ENCODE results near the gene FASN. TPM values are rescaled to one million over a fixed set of nuclear protein-coding genes. Genes with fewer than 3 reads are reported as not detected.

FASN gene
- total and polyA plus RNA-seq, 2 of the 13 experiments (the other 11 are each of a cell fraction or from before 2014, with no cell fraction given): 51.7 to 101 TPM

GRCh38 chr17:82064433-82065192 is 33.4 kb downstream of the FASN start (continued):
- TF ChIP-seq, protein P1, sequence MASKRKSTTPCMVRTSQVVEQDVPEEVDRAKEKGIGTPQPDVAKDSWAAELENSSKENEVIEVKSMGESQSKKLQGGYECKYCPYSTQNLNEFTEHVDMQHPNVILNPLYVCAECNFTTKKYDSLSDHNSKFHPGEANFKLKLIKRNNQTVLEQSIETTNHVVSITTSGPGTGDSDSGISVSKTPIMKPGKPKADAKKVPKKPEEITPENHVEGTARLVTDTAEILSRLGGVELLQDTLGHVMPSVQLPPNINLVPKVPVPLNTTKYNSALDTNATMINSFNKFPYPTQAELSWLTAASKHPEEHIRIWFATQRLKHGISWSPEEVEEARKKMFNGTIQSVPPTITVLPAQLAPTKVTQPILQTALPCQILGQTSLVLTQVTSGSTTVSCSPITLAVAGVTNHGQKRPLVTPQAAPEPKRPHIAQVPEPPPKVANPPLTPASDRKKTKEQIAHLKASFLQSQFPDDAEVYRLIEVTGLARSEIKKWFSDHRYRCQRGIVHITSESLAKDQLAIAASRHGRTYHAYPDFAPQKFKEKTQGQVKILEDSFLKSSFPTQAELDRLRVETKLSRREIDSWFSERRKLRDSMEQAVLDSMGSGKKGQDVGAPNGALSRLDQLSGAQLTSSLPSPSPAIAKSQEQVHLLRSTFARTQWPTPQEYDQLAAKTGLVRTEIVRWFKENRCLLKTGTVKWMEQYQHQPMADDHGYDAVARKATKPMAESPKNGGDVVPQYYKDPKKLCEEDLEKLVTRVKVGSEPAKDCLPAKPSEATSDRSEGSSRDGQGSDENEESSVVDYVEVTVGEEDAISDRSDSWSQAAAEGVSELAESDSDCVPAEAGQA (IDR thresholded peaks at IDR 0.05; ENCODE audit: low read depth): no peak
- TF ChIP-seq, protein P1 (CRISPR knock-in tag; IDR thresholded peaks at IDR 0.05; ENCODE audit: borderline replicate concordance): no peak
- TF ChIP-seq ZNF350 (CRISPR knock-in tag; IDR thresholded peaks at IDR 0.05; ENCODE audit: borderline replicate concordance, low read depth): peak; percentile 16; the same call in 1 of the 2 replicates
- TF ChIP-seq PHF8 (CRISPR knock-in tag; IDR thresholded peaks at IDR 0.05): peak; percentile 79
- no peak for TF ChIP-seq MTA3 (CRISPR knock-in tag; IDR thresholded peaks at IDR 0.05)
- TF ChIP-seq ZNF510 (CRISPR knock-in tag; IDR thresholded peaks at IDR 0.05; ENCODE audit: low read depth): no peak
- TF ChIP-seq MEIS1 (CRISPR knock-in tag; IDR thresholded peaks at IDR 0.05; ENCODE audit: borderline replicate concordance): no peak
- peak; percentile 64; the same call in 1 of the 2 replicates for TF ChIP-seq TBX2 (CRISPR knock-in tag; IDR thresholded peaks at IDR 0.05; ENCODE audit: borderline replicate concordance)
- TF ChIP-seq EZH2 (conservative IDR thresholded peaks at IDR 0.05; ENCODE audit: low read depth, low read length): no peak
- TF ChIP-seq ZFX (CRISPR knock-in tag; IDR thresholded peaks at IDR 0.05; ENCODE audit: low read depth): peak; percentile 41; the same call in 1 of the 2 replicates
- TF ChIP-seq HNRNPL (IDR thresholded peaks at IDR 0.05; ENCODE audit: low read depth, low read length): peak; percentile 65; the same call in 1 of the 2 replicates
- TF ChIP-seq, protein P2, sequence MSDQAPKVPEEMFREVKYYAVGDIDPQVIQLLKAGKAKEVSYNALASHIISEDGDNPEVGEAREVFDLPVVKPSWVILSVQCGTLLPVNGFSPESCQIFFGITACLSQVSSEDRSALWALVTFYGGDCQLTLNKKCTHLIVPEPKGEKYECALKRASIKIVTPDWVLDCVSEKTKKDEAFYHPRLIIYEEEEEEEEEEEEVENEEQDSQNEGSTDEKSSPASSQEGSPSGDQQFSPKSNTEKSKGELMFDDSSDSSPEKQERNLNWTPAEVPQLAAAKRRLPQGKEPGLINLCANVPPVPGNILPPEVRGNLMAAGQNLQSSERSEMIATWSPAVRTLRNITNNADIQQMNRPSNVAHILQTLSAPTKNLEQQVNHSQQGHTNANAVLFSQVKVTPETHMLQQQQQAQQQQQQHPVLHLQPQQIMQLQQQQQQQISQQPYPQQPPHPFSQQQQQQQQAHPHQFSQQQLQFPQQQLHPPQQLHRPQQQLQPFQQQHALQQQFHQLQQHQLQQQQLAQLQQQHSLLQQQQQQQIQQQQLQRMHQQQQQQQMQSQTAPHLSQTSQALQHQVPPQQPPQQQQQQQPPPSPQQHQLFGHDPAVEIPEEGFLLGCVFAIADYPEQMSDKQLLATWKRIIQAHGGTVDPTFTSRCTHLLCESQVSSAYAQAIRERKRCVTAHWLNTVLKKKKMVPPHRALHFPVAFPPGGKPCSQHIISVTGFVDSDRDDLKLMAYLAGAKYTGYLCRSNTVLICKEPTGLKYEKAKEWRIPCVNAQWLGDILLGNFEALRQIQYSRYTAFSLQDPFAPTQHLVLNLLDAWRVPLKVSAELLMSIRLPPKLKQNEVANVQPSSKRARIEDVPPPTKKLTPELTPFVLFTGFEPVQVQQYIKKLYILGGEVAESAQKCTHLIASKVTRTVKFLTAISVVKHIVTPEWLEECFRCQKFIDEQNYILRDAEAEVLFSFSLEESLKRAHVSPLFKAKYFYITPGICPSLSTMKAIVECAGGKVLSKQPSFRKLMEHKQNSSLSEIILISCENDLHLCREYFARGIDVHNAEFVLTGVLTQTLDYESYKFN (CRISPR knock-in tag; conservative IDR thresholded peaks at IDR 0.05): no peak
- no peak for TF ChIP-seq U2AF1 (optimal IDR thresholded peaks at IDR 0.05; ENCODE audit: low read depth, low read length)
- 0 out of 2 replicates have a peak, but pooled peaks have one; percentile 34 for TF ChIP-seq ZFP82 (CRISPR knock-in tag; IDR thresholded peaks at IDR 0.05; ENCODE audit: borderline replicate concordance)
- TF ChIP-seq, protein P3, sequence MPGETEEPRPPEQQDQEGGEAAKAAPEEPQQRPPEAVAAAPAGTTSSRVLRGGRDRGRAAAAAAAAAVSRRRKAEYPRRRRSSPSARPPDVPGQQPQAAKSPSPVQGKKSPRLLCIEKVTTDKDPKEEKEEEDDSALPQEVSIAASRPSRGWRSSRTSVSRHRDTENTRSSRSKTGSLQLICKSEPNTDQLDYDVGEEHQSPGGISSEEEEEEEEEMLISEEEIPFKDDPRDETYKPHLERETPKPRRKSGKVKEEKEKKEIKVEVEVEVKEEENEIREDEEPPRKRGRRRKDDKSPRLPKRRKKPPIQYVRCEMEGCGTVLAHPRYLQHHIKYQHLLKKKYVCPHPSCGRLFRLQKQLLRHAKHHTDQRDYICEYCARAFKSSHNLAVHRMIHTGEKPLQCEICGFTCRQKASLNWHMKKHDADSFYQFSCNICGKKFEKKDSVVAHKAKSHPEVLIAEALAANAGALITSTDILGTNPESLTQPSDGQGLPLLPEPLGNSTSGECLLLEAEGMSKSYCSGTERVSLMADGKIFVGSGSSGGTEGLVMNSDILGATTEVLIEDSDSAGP (CRISPR knock-in tag; IDR thresholded peaks at IDR 0.05; ENCODE audit: borderline replicate concordance): peak; percentile 70; the same call in 1 of the 2 replicates
- no peak for TF ChIP-seq NKX3-1 (CRISPR knock-in tag; IDR thresholded peaks at IDR 0.05)
- no peak for TF ChIP-seq ATF7 (IDR thresholded peaks at IDR 0.05)
- no peak for TF ChIP-seq ATF7 (CRISPR knock-in tag; IDR thresholded peaks at IDR 0.05)

Measured in HepG2 (cell line).